Amniotic epithelial cell (primary cell): ENCODE data around the gene C2orf42.
"Not testable (repeated sequence)": the region's sequence is repeated elsewhere in the genome, so short reads cannot be mapped to it uniquely, and the experiment has no call there.

ENCODE experiments used
- DNase-seq: peaks from one replicate; pipeline ENCODE4 v3.0.0-alpha.2; 2010; ENCODE audit warnings: low read depth

C2orf42 gene

DNA sequence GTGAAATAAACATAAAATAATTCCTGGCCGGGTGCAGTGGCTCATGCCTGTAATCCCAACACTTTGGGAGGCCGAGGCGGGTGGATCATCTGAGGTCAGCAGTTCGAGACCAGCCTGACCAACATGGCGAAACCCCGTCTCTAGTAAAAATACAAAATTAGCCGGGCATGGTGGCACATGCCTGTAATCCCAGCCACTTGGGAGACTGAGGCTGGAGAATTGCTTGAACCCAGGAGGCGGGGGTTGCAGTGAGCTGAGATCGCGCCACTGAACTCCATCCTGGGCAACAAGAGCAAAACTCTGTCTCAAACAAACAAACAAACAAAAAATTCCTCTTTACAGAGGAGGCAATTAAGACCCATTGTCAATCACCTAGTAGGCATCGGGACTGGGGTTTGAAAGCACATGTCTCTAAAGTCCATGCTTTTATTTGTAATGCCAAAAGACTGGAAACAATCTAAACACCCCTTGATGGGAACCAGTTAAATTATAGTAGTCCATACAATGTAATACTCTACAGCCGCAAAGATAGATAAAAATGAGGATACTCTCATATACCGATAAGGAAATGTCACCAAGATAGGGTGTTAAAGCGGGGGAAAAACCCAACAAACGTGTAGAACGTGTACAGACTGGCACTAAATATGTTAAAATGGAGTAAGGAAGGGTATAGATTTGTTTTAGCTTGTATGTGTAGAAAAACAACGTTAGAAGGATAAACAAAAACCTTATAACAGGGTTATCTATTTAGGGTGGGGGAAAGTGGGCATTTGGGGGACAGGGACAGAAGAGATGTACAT, 59.3 kb downstream of the C2orf42 start:
- DNase-seq: not testable (repeated sequence)

DNA sequence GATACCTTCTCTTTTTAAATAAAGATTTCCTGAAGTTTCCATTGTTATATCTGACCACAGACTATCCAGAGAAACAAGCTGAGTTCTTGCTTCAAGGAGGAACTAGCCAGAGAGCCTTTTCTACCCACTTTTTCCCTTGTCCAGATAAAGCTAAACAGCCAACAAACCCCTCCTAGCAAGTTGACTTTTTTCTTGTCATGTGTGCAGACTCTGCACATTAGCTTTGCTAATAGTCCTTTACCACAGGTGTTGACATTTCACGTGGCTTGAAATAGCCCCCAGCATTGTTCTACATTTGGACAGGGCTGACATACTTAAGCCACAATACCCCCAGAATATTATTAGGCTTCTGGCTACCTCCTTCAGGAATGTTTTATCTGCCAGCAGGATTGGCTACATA, 62.8 kb downstream of the C2orf42 start:
- DNase-seq: no peak

DNA sequence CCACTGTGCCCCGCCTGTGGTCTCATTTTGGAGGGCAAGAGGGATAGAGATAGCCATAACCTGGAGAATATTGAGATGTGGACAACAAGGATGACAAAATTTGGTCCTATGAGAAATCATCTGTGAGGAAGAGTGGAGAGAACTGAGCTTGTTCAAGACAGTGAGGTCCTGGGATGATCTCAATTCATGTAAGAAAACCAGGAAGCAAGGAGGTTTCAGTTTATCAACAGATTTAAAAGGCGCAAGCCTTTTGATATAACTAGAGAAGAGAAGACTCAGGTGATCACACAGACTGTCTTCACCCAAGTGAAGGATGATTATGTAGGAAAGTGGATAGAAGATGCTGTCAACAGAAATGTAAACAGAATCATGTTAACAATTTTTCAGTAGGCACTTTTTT, 64.4 kb downstream of the C2orf42 start:
- DNase-seq: no peak

DNA sequence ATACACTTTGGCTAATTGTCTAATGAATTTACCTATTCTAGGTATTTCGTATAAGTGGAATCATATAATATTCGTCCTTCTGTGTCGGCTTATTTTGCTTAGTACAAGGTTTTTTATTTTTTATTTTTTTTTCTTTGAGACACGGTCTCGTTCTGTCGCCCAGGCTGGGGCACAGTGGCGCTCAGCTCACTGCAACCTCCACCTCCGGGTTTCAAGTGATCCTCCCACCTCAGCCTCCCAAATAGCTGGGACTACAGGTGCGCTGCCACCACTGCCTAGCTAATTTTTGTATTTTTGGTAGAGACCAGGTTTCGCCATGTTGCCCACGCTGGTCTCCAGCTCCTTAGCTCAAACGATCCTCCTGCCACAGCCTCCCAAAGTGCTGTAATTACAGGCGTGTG, 65.3 kb downstream of the C2orf42 start:
- DNase-seq: no peak

DNA sequence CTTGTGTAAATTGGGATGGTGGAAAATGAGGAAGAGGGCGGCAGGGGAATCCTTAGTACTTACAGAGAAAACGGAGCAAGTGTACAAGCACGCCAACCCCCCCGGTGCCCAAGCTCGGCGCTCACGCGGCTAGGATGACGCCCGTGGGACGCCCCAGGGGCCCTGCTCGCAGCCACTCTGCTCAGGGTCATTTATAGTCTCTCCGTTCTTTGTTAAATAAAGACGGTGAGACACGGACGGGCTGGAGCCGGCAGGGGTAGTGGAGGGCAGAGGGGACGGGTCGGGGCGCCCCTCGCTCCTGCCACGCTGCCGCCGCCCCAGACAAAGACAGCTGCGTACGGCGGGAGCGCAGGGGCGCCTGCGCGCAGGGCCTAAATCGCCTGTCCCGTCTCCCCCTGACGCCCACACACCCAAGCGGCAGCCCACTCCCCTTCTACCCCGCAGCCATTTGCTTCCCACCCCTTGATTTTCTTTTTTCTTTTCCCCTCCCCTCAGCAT, 65.8 kb downstream of the C2orf42 start:
- peak; percentile 32 for DNase-seq

DNA sequence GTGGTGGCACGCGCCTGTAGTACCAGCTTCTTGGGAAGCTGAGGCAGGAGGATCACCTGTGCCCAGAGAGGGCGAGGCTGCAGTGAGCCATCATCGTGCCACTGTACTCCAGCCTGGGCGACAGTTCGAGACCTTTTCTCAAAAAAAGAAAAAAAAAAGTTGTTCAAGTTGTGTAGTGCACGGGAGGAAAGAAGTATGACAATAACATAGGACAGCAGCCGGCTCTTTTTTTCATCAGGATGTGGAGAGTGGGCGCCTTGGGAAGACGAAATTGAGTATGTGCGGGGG, 67.0 kb downstream of the C2orf42 start:
- DNase-seq: no peak

DNA sequence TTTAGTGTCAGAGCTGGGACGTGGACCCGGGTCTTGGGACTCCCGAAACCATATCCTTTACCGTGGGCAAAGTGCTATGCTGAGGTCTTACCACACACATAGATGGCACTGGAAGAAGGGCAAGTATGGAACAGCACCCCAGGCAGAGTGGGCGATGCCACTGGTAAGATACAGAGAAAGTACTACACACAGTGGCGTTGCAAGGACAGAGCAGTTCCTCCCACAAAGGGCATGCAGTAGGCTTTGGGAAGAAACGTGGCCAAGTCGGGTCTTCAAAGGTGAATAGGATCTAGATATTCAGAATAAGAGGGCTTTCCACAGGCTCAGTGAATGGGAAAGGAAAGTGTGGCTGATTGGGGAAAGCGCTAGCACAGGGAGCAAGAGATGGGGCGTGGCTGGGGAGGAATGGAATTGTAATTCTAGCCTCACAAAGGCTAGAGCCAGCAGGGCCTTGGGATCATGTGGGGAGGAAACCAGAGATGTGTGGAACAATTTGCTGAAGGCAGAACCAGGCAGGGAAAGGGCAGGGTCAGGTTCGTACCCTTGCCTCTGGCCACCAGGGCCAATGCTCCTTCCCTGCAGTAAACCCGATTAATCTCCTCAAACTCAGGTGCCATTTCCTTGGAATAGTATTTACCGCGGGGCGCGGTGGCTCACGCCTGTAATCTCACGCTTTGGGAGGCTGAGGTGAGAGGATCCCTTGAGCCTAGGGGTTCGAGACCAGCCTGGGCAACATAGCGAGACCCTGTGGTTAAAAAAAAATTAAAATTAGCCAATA, 67.6 kb downstream of the C2orf42 start:
- DNase-seq: peak; percentile 65

DNA sequence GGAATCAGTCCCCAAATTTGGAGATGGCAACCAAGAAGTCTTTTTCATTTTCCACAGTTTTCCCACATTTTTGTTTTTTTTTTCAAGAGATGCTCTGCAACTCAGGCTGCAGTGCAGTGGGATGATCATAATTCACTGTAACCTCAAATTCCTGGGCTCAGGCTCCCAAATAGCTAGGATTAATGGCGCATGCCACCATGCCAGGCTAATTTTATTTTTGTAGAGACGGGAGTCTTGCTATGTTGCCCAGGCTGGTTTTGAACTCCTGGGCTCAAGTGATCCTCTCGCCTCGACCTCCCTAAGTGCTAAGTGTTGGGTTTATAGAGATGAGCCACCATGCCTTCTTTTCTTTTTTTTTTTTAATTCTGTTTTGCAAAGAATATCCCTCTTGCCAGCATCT, 68.3 kb downstream of the C2orf42 start:
- no peak for DNase-seq

DNA sequence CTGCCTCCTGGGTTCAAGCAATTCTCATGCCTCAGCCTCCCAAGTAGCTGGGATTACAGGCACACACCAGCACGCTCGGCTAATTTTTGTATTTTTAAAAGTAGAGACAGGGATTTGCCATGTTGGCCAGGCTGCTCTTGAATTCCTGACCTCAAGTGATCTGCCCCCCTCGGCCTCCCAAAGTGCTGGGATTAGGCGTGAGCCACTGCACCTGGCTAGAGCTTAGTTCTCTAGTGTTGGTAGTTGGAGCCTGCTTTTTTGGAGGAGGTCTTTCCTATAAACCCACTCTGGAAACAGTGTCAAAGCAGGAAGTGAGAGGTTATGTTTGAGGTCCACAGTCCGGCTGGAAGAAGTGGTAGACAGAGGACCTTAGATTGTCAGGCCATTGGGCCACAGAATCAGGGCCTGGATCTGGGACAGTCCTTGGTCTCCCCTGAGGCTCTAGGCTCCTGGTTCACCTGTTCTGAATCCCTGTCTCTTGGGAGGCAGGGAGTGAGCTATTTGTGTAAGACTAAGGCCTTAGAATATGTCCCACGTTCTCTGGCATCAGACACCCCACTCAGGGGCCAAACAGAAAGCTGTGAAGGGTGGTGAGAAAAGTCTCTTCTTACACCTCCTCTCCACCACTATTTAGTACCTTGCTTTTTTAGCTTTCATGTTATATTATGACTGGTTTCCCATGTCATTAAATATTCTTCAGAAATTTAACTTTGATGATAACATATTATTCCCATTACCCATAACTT, 69.0 kb downstream of the C2orf42 start:
- DNase-seq: no peak

DNA sequence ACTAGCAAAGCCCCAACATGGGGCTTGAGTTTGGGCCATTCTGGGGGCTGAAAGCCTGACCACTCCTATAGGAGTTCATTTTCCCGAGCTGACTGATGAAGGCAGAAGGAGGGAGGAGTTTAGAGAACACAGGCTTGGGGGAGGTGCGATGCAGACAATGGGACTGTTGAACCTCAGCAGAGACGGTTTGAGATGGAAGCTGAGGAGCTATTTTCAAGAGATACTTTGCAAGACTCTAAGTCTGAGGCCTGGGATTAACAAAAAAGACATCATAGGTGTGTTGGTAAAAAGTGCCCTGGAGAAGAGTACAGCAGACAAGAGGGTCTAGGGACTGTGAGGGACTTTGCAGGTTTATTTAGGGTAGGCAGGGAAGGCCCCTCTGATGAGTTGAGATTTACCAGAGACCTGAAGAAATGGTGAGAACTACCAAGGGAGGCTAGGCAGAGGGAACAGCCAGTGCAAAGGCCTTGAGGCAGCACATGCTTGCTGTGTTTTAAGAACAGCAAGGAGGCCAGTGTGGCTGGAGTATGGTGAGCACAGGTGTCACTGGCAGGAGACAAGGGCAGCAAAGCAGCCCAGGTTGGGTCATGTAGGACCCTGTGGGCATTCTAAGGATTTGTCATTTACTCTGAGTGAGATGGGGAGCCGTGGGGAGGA, 71.9 kb downstream of the C2orf42 start:
- DNase-seq: no peak

DNA sequence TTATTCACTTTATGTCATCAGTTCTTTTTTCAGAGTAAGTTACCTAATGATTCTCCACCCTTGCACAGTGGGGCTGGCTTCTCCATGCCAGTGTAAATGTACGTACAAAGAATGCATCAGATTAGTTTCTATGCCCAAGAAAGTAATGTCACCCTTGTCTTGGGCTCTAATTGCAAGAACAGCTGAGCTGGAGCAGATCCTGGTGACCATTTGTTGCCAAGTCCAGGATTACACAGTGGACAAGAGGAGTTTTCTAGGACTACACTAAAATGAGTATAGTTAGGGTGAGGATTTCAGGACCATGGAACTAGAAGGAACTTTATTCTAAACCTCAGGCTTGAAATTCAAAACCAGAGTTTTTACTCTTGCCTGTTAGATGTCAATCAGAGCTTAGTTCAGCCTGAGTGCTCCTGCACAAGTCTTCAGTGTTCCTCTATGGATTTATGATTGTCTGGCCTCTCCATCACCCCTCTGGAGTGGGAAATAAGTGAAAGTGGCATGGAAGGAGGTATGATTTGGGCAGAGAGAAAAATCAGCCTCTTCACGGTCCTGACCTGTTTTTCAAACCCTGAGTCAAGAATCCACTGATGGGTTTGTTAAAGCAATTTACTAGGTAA, 73.8 kb downstream of the C2orf42 start:
- no peak for DNase-seq

DNA sequence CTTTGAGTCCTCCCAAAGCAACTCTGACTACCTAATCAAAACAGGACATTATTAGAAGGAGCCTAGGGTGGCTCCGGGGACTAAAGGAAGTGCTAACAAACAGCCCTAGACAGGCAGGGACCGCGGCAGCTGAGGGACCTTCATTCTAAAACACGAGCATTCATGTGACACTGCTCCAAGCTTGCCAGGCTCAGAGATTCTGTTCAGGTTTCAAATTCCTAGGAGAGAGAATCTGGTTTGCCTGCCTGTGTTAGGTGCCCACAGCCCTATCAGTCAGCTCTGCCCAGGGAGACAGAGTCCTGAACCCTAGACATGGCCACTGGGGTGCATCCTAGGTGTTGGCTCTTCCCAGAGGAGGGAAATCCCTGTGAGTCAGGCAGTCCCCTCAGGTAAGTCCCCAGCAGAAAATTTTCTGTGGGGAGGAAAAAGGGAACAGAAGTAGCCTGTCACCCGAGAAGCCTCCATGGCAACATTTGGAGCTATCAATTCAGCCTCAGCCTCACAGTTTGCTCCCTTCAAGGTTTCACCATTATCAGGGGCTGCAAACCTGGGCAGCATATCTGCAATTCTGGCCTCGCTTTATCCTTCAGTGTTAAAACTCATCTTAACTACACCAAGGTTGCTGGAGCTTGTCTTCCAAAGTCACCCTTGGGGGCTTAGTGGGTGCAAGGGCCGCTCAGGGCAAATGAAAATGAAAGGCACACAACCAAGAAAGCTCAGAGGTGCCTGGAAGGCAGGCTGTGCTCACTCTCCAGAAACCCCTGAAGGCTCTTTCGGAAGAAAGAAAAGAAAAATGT, 75.0 kb downstream of the C2orf42 start:
- DNase-seq: no peak

DNA sequence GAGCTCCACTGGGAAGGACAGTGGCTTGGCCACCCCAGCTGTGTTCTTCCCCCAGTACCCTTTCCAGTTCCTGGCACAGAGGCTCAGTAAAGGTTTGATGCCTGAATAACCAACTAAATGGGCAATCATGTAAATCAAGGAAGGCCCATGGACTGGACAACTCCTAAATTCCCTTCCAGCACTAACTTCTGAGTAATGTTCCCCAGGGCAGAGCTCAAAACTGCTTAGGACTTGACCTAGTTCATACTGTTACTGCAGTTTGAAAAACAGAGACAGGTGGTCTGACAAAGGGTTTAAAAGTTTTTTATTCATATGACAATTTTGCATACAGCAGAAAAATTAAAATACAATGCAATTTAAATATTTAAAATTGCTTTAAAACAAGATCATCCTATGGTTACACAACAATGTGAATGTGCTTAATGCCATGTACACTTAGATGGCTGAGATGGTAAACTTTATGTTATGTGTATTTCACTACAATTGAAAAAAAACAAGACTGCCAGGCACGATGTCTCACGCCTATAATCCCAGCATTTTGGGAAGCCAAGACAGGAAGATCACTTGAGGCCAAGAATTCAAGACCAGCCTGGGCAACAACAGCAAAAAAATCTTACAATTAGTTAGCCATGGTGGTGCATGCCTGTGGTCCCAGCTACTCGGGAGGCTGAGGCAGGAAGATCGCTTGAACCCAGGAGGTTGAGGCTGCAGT, 77.3 kb downstream of the C2orf42 start:
- DNase-seq: peak; percentile 37

DNA sequence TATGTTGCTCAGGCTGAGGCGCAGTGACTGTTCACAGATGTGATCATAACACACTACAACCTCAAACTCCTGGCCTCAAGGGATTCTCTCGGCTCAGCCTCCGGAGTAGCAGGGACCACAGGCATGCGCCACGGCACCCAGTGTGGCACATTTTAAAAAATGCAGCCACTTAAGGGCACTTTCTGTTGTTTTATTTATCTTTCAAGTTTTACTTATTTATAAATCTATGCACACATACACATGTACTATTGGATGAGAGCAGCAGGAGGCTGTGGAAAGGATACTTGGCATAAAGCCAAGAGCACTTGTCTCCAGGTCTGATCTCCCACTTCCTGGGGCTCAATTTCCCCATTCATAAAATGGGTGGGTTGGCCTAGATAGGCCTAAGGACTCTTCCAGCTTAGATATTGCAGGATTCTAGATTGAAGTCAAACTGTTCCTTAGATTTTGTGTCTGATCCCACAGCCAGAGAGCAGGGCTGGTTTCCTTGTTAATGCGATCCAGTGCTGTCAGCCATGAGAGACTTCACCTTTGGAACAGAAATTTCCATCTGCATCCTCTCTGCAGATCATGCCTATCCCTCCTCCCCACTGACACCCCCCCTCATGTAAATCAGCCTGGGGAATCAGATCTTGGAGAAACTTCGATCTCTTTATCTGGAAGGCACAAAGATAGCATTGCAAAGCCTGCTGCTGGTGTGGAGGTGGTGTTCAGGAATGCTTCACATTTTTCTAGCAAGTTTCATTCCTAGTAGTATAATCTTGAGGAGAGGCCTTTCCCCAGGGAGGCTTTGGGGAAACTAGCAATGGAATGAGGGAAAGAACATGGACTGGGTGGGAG, 78.8 kb downstream of the C2orf42 start:
- peak; percentile 86 for DNase-seq

DNA sequence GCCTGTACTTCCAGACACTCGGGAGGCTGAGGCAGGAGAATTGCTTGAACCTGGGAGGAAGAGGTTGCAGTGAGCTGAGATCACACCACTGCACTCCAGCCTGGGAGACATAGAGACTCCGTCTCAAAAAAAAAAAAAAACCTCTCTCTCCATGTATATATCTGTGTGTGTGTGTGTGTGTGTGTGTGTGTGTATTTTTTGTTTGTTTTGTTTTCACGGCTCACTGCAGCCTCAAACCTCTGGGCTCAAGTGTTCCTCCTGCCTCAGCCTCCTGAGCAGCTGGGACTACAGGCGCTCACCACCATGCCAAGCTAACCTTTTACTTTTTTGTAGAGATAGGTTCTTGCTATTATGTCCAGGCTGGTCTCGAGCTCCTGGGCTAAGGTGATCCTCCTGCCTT, 80.4 kb downstream of the C2orf42 start:
- not testable (repeated sequence) for DNase-seq

DNA sequence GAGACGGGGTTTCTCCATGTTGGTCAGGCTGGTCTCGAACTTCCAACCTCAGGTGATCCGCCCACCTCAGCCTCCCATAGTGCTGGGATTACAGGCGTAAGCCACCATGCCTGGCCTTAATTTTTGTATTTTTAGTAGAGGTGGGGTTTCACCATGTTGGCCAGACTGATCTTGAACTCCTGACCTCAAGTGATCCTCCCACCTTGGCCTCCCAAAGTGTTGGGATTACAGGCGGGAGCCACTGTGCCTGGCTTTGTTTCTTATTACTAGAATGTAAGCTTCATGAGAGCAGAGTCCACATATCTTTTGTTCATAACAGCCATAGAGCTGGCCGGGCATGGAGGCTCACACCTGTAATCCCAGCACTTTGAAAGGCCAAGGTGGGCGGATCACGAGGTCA, 84.7 kb downstream of the C2orf42 start:
- DNase-seq: not testable (repeated sequence)

DNA sequence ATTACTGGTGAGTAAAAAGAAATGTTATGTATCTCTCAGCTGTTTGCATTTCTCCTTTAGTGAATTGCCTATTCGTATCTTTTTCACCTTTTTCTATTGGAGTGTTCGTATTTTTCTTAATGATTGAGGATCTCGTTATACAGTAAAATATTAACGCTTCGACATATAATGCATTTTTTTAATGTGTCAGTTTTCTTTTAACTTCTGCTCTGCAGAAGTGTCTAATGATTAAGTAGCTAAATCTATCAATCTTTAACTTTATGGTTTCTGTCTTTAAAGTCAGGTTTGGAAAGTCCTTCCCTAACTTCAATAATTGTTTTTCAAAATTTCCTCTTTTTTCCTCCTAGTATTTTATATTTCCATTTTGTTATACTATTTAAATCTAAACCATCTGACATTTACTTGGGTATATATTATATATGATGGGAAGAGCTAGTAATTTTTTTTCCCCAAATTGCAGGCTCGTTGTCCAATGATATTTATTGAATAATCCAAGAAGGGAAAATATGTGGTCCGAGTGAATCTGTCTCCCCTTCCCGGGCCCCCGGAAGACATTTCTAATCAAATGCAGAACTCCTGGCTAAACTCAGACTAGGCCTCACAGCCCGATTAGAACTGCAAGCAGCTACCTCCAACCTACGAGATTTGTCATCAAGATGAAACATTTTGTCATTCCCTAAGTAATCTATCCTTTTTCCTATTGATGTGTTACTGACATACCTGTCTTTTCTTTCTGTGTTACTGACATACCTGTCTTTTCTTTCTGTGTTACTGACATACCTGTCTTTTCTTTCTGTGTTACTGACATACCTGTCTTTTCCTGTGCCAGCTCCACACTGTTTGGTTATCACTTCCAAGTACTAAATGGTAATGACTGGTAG, 86.3 kb downstream of the C2orf42 start:
- DNase-seq: peak; percentile 86

DNA sequence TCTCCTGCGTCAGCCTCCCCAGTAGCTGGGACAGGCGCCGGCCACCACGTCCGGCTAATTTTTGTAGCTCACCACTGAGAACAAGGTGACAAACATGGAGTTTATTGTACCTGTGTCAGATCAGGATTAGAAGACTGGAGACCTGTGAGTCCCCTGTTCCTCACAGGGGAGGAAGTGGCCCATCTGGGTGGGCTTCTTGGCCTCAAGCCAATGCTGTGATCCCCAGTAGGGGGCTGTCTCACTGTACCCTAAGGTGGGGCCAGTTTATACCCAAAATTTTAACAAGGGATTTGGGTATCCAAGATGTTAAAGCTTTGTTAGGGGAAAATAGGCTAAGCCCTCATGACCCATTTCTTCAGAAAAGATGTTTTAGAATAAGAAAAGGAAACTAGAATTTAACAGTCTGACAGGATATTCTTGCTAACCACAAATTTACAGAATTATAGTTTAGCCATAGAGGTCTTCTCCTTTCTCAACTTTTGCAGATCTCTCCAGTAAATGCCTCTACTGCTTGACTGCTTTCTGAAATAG, 87.2 kb downstream of the C2orf42 start:
- no peak for DNase-seq
